ENCODE measurements around the gene GP1BB. TPM values are rescaled to one million over a fixed set of nuclear protein-coding genes. Genes with fewer than 3 reads are reported as not detected.
A peak's percentile ranks its signal among the peaks of the same experiment; 100 is the strongest.
"Not testable (repeated sequence)": the region's sequence is repeated elsewhere in the genome, so short reads cannot be mapped to it uniquely, and the experiment has no call there.

Gene GP1BB
- total RNA-seq, 4 donors from 2014 or later = 3.3 to 5.9 (median 4.7) TPM

DNA sequence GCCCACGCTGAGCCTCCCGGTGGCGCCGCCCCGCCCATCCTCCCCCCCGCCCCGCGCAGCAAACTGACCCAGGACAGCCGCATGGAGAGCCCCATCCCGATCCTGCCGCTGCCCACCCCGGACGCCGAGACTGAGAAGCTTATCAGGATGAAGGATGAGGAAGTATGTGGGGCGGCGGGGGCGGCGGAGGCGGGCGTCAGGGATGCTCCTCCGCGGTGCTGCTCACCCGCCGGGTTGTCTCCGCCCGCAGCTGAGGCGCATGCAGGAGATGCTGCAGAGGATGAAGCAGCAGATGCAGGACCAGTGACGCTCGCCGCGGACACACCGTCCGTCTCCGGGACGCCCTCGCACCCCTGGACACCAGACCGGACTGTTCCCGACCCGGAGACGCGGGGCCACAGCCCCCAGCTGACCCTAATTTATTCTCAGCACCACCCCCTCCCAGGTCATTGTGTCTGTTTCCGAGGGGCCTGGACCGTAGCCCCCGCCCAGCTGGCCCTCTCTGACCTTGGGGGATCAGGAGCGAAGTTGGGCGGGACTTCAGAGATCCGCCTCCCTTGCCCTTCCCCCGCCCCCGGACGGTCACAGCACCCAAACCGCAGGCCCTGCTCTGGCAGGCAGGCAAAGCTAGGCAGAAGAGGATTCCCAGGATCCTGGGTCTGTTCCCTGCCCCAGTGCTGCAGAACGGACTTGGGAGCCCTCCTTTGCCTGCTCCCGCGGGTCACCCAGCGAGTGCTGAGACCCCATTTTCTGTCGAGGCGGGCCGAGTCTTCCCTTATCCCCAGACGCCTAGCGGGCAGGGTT is 959 bp upstream of the GP1BB start:
- Histone ChIP-seq H3K9me3 (no peaks in the 10 kb centered on the region), H3K36me3 (peaks cover 0 to 26% (median 0%) of the 10 kb centered on the region in 3 donors), H3K4me3 (no peak overlapping the region), H3K27me3 (peaks cover 0 to 43% of the 10 kb centered on the region in 2 donors), H3K27ac (no peak overlapping the region), H3K4me1 (peaks cover 0 to 35% (median 11%) of the 10 kb centered on the region in 4 donors)
- WGBS, 2 donors = 78 to 82% methylated on average over 50 to 60 of the region's 60 CpGs
- TF ChIP-seq CTCF (IDR thresholded peaks at IDR 0.05) (no peak), EP300 (IDR thresholded peaks at IDR 0.05) (no peak), POLR2A (IDR thresholded peaks at IDR 0.05) (no peak)
- DNase-seq (ENCODE audit: low spot score in 2 of 2) = no peak

GRCh38 chr22:19722982-19723231 is 432 bp upstream of the GP1BB start:
- peaks cover 0 to 43% of the 10 kb centered on the region in 2 donors for H3K27me3 ChIP-seq

GRCh38 chr22:19723983-19724827 is 866 bp downstream of the GP1BB start:
- H3K27me3 ChIP-seq = peaks cover 0 to 43% of the 10 kb centered on the region in 2 donors
- no peak overlapping the region for H3K27ac ChIP-seq
- H3K9me3 ChIP-seq = no peaks in the 10 kb centered on the region
- H3K36me3 ChIP-seq = peaks cover 0 to 26% (median 0%) of the 10 kb centered on the region in 3 donors
- peaks cover 0 to 20% (median 5%) of the 10 kb centered on the region in 4 donors for H3K4me1 ChIP-seq
- 39 to 42% methylated on average over 42 to 58 of the region's 89 CpGs for WGBS, 2 donors
- no peak for DNase-seq (ENCODE audit: low spot score in 2 of 2)
- TF ChIP-seq EP300 (IDR thresholded peaks at IDR 0.05) = no peak
- no peak for TF ChIP-seq CTCF (IDR thresholded peaks at IDR 0.05)
- no peak for TF ChIP-seq POLR2A (IDR thresholded peaks at IDR 0.05)
- peak overlapping the region in 2 of 4 donors; percentile 5 to 17 for H3K4me3 ChIP-seq

More at GRCh38 chr22:19722982-19723231, 432 bp upstream of the GP1BB start:
- WGBS, 2 donors = 71 to 72% methylated on average over 5 to 14 of the region's 15 CpGs
- Histone ChIP-seq H3K4me1 (peaks cover 0 to 30% (median 9%) of the 10 kb centered on the region in 4 donors), H3K27ac (no peak overlapping the region), H3K36me3 (peaks cover 0 to 26% (median 0%) of the 10 kb centered on the region in 3 donors), H3K9me3 (no peaks in the 10 kb centered on the region), H3K4me3 (no peak overlapping the region)
- no peak for DNase-seq (ENCODE audit: low spot score in 2 of 2)
- TF ChIP-seq CTCF (IDR thresholded peaks at IDR 0.05) = no peak
- TF ChIP-seq EP300 (IDR thresholded peaks at IDR 0.05) = no peak
- TF ChIP-seq POLR2A (IDR thresholded peaks at IDR 0.05) = no peak

GRCh38 chr22:19724927-19725661 is 1.8 kb downstream of the GP1BB start:
- H3K4me3 ChIP-seq = no peak overlapping the region
- no peaks in the 10 kb centered on the region for H3K9me3 ChIP-seq
- no peak for TF ChIP-seq CTCF (IDR thresholded peaks at IDR 0.05)
- TF ChIP-seq EP300 (IDR thresholded peaks at IDR 0.05) = no peak
- TF ChIP-seq POLR2A (IDR thresholded peaks at IDR 0.05) = no peak
- H3K4me1 ChIP-seq = peaks cover 0 to 20% (median 4%) of the 10 kb centered on the region in 4 donors
- peaks cover 0 to 26% (median 0%) of the 10 kb centered on the region in 3 donors for H3K36me3 ChIP-seq
- H3K27ac ChIP-seq = no peak overlapping the region
- peaks cover 0 to 43% of the 10 kb centered on the region in 2 donors for H3K27me3 ChIP-seq
- no peak for DNase-seq (ENCODE audit: low spot score in 2 of 2)
- 59 to 66% methylated on average over 45 of the region's 45 CpGs for WGBS, 2 donors

DNA sequence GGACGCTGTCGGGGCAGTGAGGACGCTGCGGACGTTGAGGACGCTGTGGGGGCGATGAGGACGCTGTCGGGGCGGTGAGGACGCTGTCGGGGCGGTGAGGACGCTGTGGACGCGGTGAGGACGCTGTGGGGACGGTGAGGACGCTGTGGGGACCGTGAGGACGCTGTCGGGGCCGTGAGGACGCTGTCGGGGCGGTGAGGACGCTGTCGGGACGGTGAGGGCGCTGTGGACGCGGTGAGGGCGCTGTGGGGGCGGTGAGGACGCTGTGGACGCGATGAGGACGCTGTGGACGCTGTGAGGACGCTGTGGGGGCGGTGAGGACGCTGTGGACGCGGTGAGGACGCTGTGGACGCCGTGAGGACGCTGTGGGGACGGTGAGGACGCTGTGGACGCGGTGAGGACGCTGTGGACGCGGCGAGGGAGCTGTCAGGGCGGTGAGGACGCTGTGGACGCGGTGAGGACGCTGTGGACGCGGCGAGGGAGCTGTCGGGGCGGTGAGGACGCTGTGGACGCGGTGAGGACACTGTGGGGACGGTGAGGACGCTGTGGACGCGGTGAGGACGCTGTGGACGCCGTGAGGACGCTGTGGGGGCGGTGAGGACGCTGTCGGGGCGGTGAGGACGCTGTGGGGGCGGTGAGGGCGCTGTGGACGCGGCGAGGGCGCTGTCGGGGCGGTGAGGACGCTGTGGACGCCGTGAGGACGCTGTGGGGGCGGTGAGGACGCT is 2.9 kb downstream of the GP1BB start:
- peaks cover 0 to 38% of the 10 kb centered on the region in 2 donors for H3K27me3 ChIP-seq
- 85 to 88% methylated on average over 96 of the region's 96 CpGs for WGBS, 2 donors
- H3K9me3 ChIP-seq = not testable (repeated sequence)

More for the DNA sequence above, 2.9 kb downstream of the GP1BB start:
- not testable (repeated sequence) for H3K4me3 ChIP-seq; DNase-seq (ENCODE audit: low spot score in 2 of 2); H3K27ac ChIP-seq
- Histone ChIP-seq H3K4me1 (peaks cover 0 to 29% (median 10%) of the 10 kb centered on the region in 4 donors), H3K36me3 (peaks cover 0 to 16% (median 0%) of the 10 kb centered on the region in 3 donors)

Measured in tibial nerve (tissue), 4 donors.